ENCODE data around the gene ICA1L. TPM values are rescaled to one million over a fixed set of nuclear protein-coding genes. Genes with fewer than 3 reads are reported as not detected.

Gene ICA1L
- total RNA-seq, 1 donor from 2014 or later, result 1.8 TPM

GRCh38 chr2:202743613-202744012 lies 128.0 kb downstream of the ICA1L start:
- no peak for DNase-seq (ENCODE audit: low read depth, low spot score)

- no peak for DNase-seq (ENCODE audit: low read depth, low spot score)
Observed at GRCh38 chr2:202736826-202737225, 134.7 kb downstream of the ICA1L start.

GRCh38 chr2:202726070-202726469 lies 145.5 kb downstream of the ICA1L start:
- no peak for DNase-seq (ENCODE audit: low read depth, low spot score)

- no peak for DNase-seq (ENCODE audit: low read depth, low spot score)
Observed at GRCh38 chr2:202723746-202724145, 147.8 kb downstream of the ICA1L start.

Other genes with a start within 250 kb of the ICA1L start
- 1.8 and 1.9 TPM in 2 replicates for gene FAM117B, start 236.8 kb downstream of the ICA1L start, total RNA-seq
- 29.5 and 49.3 TPM in 2 replicates for gene WDR12, start 39.9 kb upstream of the ICA1L start, total RNA-seq
- gene CARF, start 40.5 kb upstream of the ICA1L start, total RNA-seq, result 1.8 and 2.4 TPM in 2 replicates
- gene NBEAL1, start 143.1 kb upstream of the ICA1L start, total RNA-seq, result 13.8 and 24.5 TPM in 2 replicates